ENCODE measurements around the gene ST3GAL4. TPM values are rescaled to one million over a fixed set of nuclear protein-coding genes. Genes with fewer than 3 reads are reported as not detected.

ST3GAL4 gene
- total and polyA plus RNA-seq, 2 donors (not counting 1 experiment from before 2014, with no cell fraction given) = 1.1 to 1.9 TPM

DNA sequence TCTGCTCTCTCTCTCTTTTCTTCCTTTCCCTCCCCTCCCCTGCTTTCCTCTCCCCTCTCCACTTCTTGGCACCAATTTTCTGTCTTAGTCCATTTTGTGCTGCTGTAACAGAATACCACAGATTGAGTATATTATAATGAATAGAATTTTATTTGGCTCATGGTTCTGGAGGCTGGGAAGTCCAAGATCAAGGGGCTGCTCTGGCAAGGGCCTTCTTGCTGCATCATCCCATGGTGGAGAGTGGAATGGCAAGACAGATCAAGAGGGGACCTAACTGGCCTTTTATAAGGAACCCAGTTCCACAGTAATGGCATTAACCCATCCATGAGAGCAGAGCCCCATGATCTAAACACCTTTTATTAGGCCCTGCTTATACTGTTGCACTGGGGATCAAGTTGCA, 44.5 kb downstream of the ST3GAL4 start:
- CTCF ChIA-PET = no interaction called here
- no peak overlapping the region for H3K4me3 ChIP-seq (ENCODE audit: control extremely low read depth in 1 of 5, extremely low read depth in 1 of 5, insufficient read depth in 1 of 5, low read depth in 2 of 5, low read length in 4 of 5)
- POLR2A ChIA-PET = no interaction called here
- H3K9me3 ChIP-seq (ENCODE audit: control extremely low read depth in 1 of 3, control insufficient read depth in 2 of 3, insufficient read depth in 1 of 3, low read length in 2 of 3) = peaks cover 0 to 5% (median 0%) of the 10 kb centered on the region in 3 donors
- DNase-seq (no peak), ATAC-seq (ENCODE audit: low read depth) (no peak)
- Mint-ChIP-seq H3K9me3 (ENCODE audit: insufficient read depth) (no peaks in the 10 kb centered on the region), H3K27ac (no peak overlapping the region), H3K4me3 (no peak overlapping the region), H3K27me3 (peaks cover 14% of the 10 kb centered on the region), H3K4me1 (no peaks in the 10 kb centered on the region)
- H3K4me2 ChIP-seq (replicated peaks; ENCODE audit: low read depth, low read length, poor library complexity, severe bottlenecking) = no peak overlapping the region
- no peaks in the 10 kb centered on the region for H3K4me1 ChIP-seq (ENCODE audit: control insufficient read depth in 2 of 2, insufficient read depth in 2 of 2, low read length in 2 of 2)
- H3K9ac ChIP-seq (ENCODE audit: low read length) = no peak overlapping the region
- H3K27ac ChIP-seq (ENCODE audit: low read length in 2 of 2) = no peak overlapping the region
- no peaks in the 10 kb centered on the region for H4K20me1 ChIP-seq (ENCODE audit: control insufficient read depth, insufficient read depth, low read length, poor library complexity, severe bottlenecking)
- intact Hi-C loops (cut with micrococcal nuclease) = no loop called here
- TF ChIP-seq, protein P1, sequence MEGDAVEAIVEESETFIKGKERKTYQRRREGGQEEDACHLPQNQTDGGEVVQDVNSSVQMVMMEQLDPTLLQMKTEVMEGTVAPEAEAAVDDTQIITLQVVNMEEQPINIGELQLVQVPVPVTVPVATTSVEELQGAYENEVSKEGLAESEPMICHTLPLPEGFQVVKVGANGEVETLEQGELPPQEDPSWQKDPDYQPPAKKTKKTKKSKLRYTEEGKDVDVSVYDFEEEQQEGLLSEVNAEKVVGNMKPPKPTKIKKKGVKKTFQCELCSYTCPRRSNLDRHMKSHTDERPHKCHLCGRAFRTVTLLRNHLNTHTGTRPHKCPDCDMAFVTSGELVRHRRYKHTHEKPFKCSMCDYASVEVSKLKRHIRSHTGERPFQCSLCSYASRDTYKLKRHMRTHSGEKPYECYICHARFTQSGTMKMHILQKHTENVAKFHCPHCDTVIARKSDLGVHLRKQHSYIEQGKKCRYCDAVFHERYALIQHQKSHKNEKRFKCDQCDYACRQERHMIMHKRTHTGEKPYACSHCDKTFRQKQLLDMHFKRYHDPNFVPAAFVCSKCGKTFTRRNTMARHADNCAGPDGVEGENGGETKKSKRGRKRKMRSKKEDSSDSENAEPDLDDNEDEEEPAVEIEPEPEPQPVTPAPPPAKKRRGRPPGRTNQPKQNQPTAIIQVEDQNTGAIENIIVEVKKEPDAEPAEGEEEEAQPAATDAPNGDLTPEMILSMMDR (IDR thresholded peaks at IDR 0.05) = no peak
- no peak for TF ChIP-seq EZH2 (IDR thresholded peaks at IDR 0.05; ENCODE audit: borderline replicate concordance, insufficient read depth, low read depth, low read length, poor library complexity, severe bottlenecking)
- no peak overlapping the region for H2AFZ ChIP-seq (ENCODE audit: insufficient read depth, low read depth, low read length, poor library complexity, severe bottlenecking)
- H3K79me2 ChIP-seq (ENCODE audit: control insufficient read depth, insufficient read depth, low read length) = no peaks in the 10 kb centered on the region
- no peaks in the 10 kb centered on the region for H3K27me3 ChIP-seq (replicated peaks in 1 of 4; ENCODE audit: control extremely low read depth in 1 of 4, control insufficient read depth in 3 of 4, insufficient read depth in 4 of 4, low read length in 3 of 4)
- H3K36me3 ChIP-seq (replicated peaks in 1 of 2; ENCODE audit: control extremely low read depth in 1 of 2, control insufficient read depth in 1 of 2, extremely low read depth in 1 of 2, insufficient read depth in 2 of 2, low read length in 1 of 2) = no peaks in the 10 kb centered on the region

- H3K4me2 ChIP-seq (replicated peaks; ENCODE audit: low read depth, low read length, poor library complexity, severe bottlenecking) = no peak overlapping the region
- H3K27ac ChIP-seq (ENCODE audit: low read length in 2 of 2) = no peak overlapping the region
- POLR2A ChIA-PET = no interaction called here
- DNase-seq = no peak
- WGBS (ENCODE audit: insufficient coverage) = 91% methylated on average over 6 of the region's 6 CpGs
- no peaks in the 10 kb centered on the region for H3K4me1 ChIP-seq (ENCODE audit: control insufficient read depth in 2 of 2, insufficient read depth in 2 of 2, low read length in 2 of 2)
- H3K9ac ChIP-seq (ENCODE audit: low read length) = no peak overlapping the region
- H3K4me1 Mint-ChIP-seq = no peaks in the 10 kb centered on the region
- TF ChIP-seq, protein P1 (IDR thresholded peaks at IDR 0.05) = no peak
- no peak for TF ChIP-seq EZH2 (IDR thresholded peaks at IDR 0.05; ENCODE audit: borderline replicate concordance, insufficient read depth, low read depth, low read length, poor library complexity, severe bottlenecking)
- CTCF ChIA-PET = no interaction called here
- intact Hi-C loops (cut with micrococcal nuclease) = no loop called here
- no peak overlapping the region for H3K4me3 Mint-ChIP-seq
- no peaks in the 10 kb centered on the region for H3K79me2 ChIP-seq (ENCODE audit: control insufficient read depth, insufficient read depth, low read length)
- no peak overlapping the region for H2AFZ ChIP-seq (ENCODE audit: insufficient read depth, low read depth, low read length, poor library complexity, severe bottlenecking)
- no peaks in the 10 kb centered on the region for H3K27me3 ChIP-seq (replicated peaks in 1 of 4; ENCODE audit: control extremely low read depth in 1 of 4, control insufficient read depth in 3 of 4, insufficient read depth in 4 of 4, low read length in 3 of 4)
- peaks cover 0 to 5% (median 0%) of the 10 kb centered on the region in 3 donors for H3K9me3 ChIP-seq (ENCODE audit: control extremely low read depth in 1 of 3, control insufficient read depth in 2 of 3, insufficient read depth in 1 of 3, low read length in 2 of 3)
- H3K4me3 ChIP-seq (ENCODE audit: control extremely low read depth in 1 of 5, extremely low read depth in 1 of 5, insufficient read depth in 1 of 5, low read depth in 2 of 5, low read length in 4 of 5) = no peak overlapping the region
- H3K27me3 Mint-ChIP-seq = peaks cover 12% of the 10 kb centered on the region
- H4K20me1 ChIP-seq (ENCODE audit: control insufficient read depth, insufficient read depth, low read length, poor library complexity, severe bottlenecking) = no peaks in the 10 kb centered on the region
- no peaks in the 10 kb centered on the region for H3K9me3 Mint-ChIP-seq (ENCODE audit: insufficient read depth)
- no peak for ATAC-seq (ENCODE audit: low read depth)
- H3K27ac Mint-ChIP-seq = no peak overlapping the region
- H3K36me3 ChIP-seq (replicated peaks in 1 of 2; ENCODE audit: control extremely low read depth in 1 of 2, control insufficient read depth in 1 of 2, extremely low read depth in 1 of 2, insufficient read depth in 2 of 2, low read length in 1 of 2) = no peaks in the 10 kb centered on the region
Observed at GRCh38 chr11:126400479-126400878, 45.0 kb downstream of the ST3GAL4 start.
